ENCODE measurements around the gene S100A9. TPM values are rescaled to one million over a fixed set of nuclear protein-coding genes. Genes with fewer than 3 reads are reported as not detected.
A peak's percentile ranks its signal among the peaks of the same experiment; 100 is the strongest.

Gene S100A9
- total and polyA plus RNA-seq, 2 of the 4 experiments (the other 2 are of a cell fraction) = not detected

DNA sequence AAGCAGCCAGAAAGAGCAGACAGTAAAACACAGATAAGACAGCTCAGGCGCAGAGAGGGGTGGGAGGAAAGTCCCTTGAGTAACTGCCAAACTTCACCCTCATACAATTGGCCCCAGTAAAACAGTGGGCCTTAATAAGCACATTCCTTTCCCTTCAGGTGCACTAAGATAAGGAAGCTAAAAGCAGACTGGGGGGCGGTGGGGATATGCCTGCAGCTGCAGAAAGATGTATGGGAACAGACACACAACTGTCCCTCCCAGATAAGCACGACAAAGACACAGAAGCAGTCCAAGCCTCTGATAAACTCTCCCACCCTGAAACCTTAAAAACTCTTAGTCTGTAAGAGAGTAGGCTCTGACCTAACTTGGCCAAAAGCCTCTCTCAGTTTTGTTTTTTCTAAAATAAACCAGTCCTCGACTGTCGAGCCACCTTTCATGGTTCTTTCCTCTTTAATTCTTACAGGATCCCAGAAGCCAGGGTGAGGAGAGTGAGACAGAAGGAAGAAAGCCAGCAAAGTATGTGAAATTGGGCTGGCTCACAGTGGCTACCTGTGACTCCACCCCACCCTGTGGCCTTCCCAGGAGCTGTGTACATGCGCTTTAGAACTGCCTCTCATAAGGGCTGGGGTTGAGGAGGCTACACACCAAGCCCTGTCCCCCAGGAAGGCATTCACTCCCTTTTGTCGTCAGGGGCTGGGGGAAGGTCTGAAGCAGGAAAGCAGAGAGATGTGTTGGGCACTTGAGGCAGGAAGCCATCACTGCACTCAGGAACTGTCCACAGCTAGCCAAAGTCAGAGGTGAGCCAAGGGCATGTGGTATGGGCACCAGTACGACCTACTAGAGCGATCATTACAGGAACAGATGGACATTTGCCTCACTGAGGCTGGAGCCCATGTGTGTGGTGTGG lies 13.6 kb upstream of the S100A9 start:
- Histone ChIP-seq H2BK15ac (ENCODE audit: low read depth, low read length) (no peak overlapping the region), H2AK9ac (replicated peaks; ENCODE audit: low read depth, low read length, poor library complexity) (no peak overlapping the region), H2BK5ac (ENCODE audit: low read depth, low read length, poor library complexity, severe bottlenecking) (no peak overlapping the region), H3K4me3 (ENCODE audit: insufficient read depth, low read depth, low read length) (no peak overlapping the region), H4K20me1 (ENCODE audit: insufficient read depth, low read length) (no peaks in the 10 kb centered on the region), H2BK20ac (ENCODE audit: low read depth, low read length) (no peak overlapping the region), H3K56ac (ENCODE audit: extremely low read depth, insufficient read depth, low read length) (no peak overlapping the region), H3K18ac (ENCODE audit: low read depth, low read length) (no peak overlapping the region), H3K9me1 (ENCODE audit: insufficient read depth, low read length) (no peaks in the 10 kb centered on the region), H4K5ac (ENCODE audit: low read depth, low read length) (no peak overlapping the region), H3K27me3 (ENCODE audit: control insufficient read depth, insufficient read depth, low read length) (peaks cover 4% of the 10 kb centered on the region), H3K4ac (ENCODE audit: low read depth, low read length) (no peak overlapping the region), H3K27ac (ENCODE audit: insufficient read depth, low read length) (no peak overlapping the region), H4K8ac (ENCODE audit: low read depth in 2 of 2, low read length in 2 of 2) (no peak overlapping the region), H3K79me1 (ENCODE audit: low read depth in 1 of 2, low read length in 2 of 2) (no peaks in the 10 kb centered on the region), H3K36me3 (ENCODE audit: control insufficient read depth, insufficient read depth, low read length) (no peaks in the 10 kb centered on the region), H3K23ac (ENCODE audit: low read depth, low read length) (no peak overlapping the region), H3K14ac (replicated peaks; ENCODE audit: low read depth, low read length) (no peak overlapping the region), H3K9me3 (ENCODE audit: control insufficient read depth, insufficient read depth, low read length) (no peaks in the 10 kb centered on the region), H2BK120ac (ENCODE audit: low read depth, low read length) (no peak overlapping the region), H2AK5ac (ENCODE audit: low read depth, low read length) (no peak overlapping the region), H2AFZ (replicated peaks; ENCODE audit: low read length, poor library complexity) (peak overlapping the region; percentile 38), H3K9ac (ENCODE audit: low read depth, low read length) (no peak overlapping the region), H3K4me2 (ENCODE audit: low read depth, low read length) (no peak overlapping the region), H3K4me1 (ENCODE audit: control insufficient read depth, insufficient read depth, low read length) (no peaks in the 10 kb centered on the region), H4K91ac (ENCODE audit: insufficient read depth, low read depth, low read length) (no peak overlapping the region)
- dilution Hi-C loops (cut with HindIII; ENCODE audit: low sequenced_read_pairs, unreplicated experiment) (no loop called here), in situ Hi-C loops (cut with MboI; ENCODE audit: low sequenced_read_pairs) (no loop called here), intact Hi-C loops (cut with micrococcal nuclease) (no loop called here)
- ChIA-PET POLR2A (ENCODE audit: unreplicated experiment) (no interaction called here), CTCF (interaction anchor here (1.3 kb wide), 1 partner anchor 9 kb away, joined by 4 read pairs; no protein-coding TSS in a partner anchor)
- DNase-seq (no peak), ATAC-seq (ENCODE audit: low read depth) (no peak)
- WGBS, 2 experiments (ENCODE audit: extremely low coverage in 2 of 2, insufficient read length in 1 of 2) = 30% methylated on average over 3 of the region's 9 CpGs; no CpG with 5 or more reads in 1 of the 2 experiments
- BruUV-seq (replicated peaks) = no TSS peak
- no peak for TF ChIP-seq CEBPB (IDR thresholded peaks at IDR 0.05; ENCODE audit: low read depth, low read length)
- no peak for TF ChIP-seq BHLHE40 (IDR thresholded peaks at IDR 0.05; ENCODE audit: low read depth, low read length)
- TF ChIP-seq, protein P1, sequence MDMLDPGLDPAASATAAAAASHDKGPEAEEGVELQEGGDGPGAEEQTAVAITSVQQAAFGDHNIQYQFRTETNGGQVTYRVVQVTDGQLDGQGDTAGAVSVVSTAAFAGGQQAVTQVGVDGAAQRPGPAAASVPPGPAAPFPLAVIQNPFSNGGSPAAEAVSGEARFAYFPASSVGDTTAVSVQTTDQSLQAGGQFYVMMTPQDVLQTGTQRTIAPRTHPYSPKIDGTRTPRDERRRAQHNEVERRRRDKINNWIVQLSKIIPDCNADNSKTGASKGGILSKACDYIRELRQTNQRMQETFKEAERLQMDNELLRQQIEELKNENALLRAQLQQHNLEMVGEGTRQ (IDR thresholded peaks at IDR 0.05; ENCODE audit: low read depth, low read length) = no peak
- TF ChIP-seq RCOR1 (IDR thresholded peaks at IDR 0.05; ENCODE audit: insufficient replicate concordance, low read length) = no peak
- TF ChIP-seq NFE2L2 (IDR thresholded peaks at IDR 0.05; ENCODE audit: low read depth, low read length) = no peak
- no peak for TF ChIP-seq MAFK (IDR thresholded peaks at IDR 0.05; ENCODE audit: low read depth, low read length)
- TF ChIP-seq MAZ (IDR thresholded peaks at IDR 0.05; ENCODE audit: borderline replicate concordance, low read depth, low read length) = no peak
- TF ChIP-seq RAD21 (IDR thresholded peaks at IDR 0.05; ENCODE audit: low read length) = no peak
- no peak for TF ChIP-seq RFX5 (IDR thresholded peaks at IDR 0.05; ENCODE audit: low read depth, low read length)
